Activated CD8-positive, alpha-beta T cell treated with anti-CD3 and anti-CD28 coated beads for 36 hours (primary cell): ENCODE measurements around the gene CLIP1. TPM values are rescaled to one million over a fixed set of nuclear protein-coding genes. Genes with fewer than 3 reads are reported as not detected.
A peak's percentile ranks its signal among the peaks of the same experiment; 100 is the strongest.

Experiments
- ATAC-seq: fragments of 200-7000 bp; cut with Tn5 transposase; one replicate; pipeline ENCODE4 v1.10.0; 2021; ENCODE audit warnings: mild to moderate bottlenecking, moderate library complexity
- CTCF ChIA-PET: fragments of 350-600 bp; sonication (Branson Sonifier 250); formaldehyde crosslinking; loops from one replicate; lab custom pipeline; 2021; ENCODE audit warnings: antibody characterized with exemption; lab: Charles Lee
- POLR2A ChIA-PET: fragments of 350-600 bp; sonication (Branson Sonifier 250); formaldehyde crosslinking; loops from one replicate; lab custom pipeline; 2021; ENCODE audit warnings: antibody characterized with exemption; lab: Charles Lee
- DNase-seq: peaks from one replicate; pipeline ENCODE4 v3.0.0-alpha.2; 2020
- H3K27ac Mint-ChIP-seq: one replicate; pipeline ENCODE4 v1.8.0; 2021; ENCODE audit warnings: mild to moderate bottlenecking, mixed read lengths
- H3K27me3 Mint-ChIP-seq: one replicate; pipeline ENCODE4 v1.8.0; 2021; ENCODE audit warnings: mixed read lengths
- H3K36me3 Mint-ChIP-seq: one replicate; pipeline ENCODE4 v1.8.0; 2021; ENCODE audit warnings: low read depth, mixed read lengths
- H3K4me1 Mint-ChIP-seq: one replicate; pipeline ENCODE4 v1.8.0; 2021; ENCODE audit warnings: low read depth, mixed read lengths
- H3K4me3 Mint-ChIP-seq: one replicate; pipeline ENCODE4 v1.8.0; 2021; ENCODE audit warnings: mild to moderate bottlenecking, moderate library complexity, mixed read lengths
- H3K9me3 Mint-ChIP-seq: one replicate; pipeline ENCODE4 v1.8.0; 2021; ENCODE audit warnings: mixed read lengths
- CTCF ChIP-seq: fragments of 200-600 bp; IDR thresholded peaks from one replicate; pipeline ENCODE4 v1.8.0; 2022; ENCODE audit warnings: antibody characterized with exemption, mild to moderate bottlenecking
- intact Hi-C: fragments of 100-400 bp; cut with micrococcal nuclease; formaldehyde crosslinking; loops from one replicate; pipeline ENCODE4 v1.10.0; 2022
- total RNA-seq, 2 experiments: library from RNA; stranded (reverse); gene quantifications; one replicate each; pipeline ENCODE4 v1.2.3, GENCODE V29; 2021

CLIP1 gene
- total RNA-seq, 2 experiments from 2014 or later: 29.4 to 32.4 TPM

GRCh38 chr12:122413516-122414404, 8.7 kb downstream of the CLIP1 start:
- no peak overlapping the region for H3K4me3 Mint-ChIP-seq
- H3K27ac Mint-ChIP-seq: peak overlapping the region; percentile 93
- POLR2A ChIA-PET: interaction anchor here (0.6 to 2.3 kb wide), 7 partner anchors 8 to 86 kb away, joined by 3 to 8 read pairs (median 4); partner anchors contain the start of genes CLIP1 and ZCCHC8
- peaks cover 34% of the 10 kb centered on the region for H3K4me1 Mint-ChIP-seq
- DNase-seq (no peak), ATAC-seq (no peak)
- TF ChIP-seq CTCF: no peak
- H3K27me3 Mint-ChIP-seq: no peaks in the 10 kb centered on the region
- H3K36me3 Mint-ChIP-seq: peaks cover 3% of the 10 kb centered on the region
- CTCF ChIA-PET: interaction anchor here (0.6 to 2.8 kb wide), 5 partner anchors 9 to 58 kb away, joined by 3 to 13 read pairs (median 5); partner anchors contain the start of gene CLIP1
- H3K9me3 Mint-ChIP-seq: no peaks in the 10 kb centered on the region
- intact Hi-C loops: no loop called here

- intact Hi-C loops: no loop called here
These were observed 9.5 kb downstream of the CLIP1 start for GRCh38 chr12:122412851-122413433.

GRCh38 chr12:122411537-122411936, 10.9 kb downstream of the CLIP1 start:
- H3K36me3 Mint-ChIP-seq: peaks cover 3% of the 10 kb centered on the region
- H3K27ac Mint-ChIP-seq: peak overlapping the region; percentile 69
- intact Hi-C loops: no loop called here
- H3K27me3 Mint-ChIP-seq: no peaks in the 10 kb centered on the region
- DNase-seq (no peak), ATAC-seq (no peak)
- POLR2A ChIA-PET: interaction anchor here (0.9 to 2.3 kb wide), 6 partner anchors 10 to 89 kb away, joined by 3 to 6 read pairs (median 4); partner anchors contain the start of gene ZCCHC8
- H3K9me3 Mint-ChIP-seq: no peaks in the 10 kb centered on the region
- H3K4me3 Mint-ChIP-seq: no peak overlapping the region
- CTCF ChIA-PET: interaction anchor here (0.7 to 2.8 kb wide), 3 partner anchors 8 to 60 kb away, joined by 3 to 13 read pairs (median 9); no protein-coding TSS in a partner anchor
- TF ChIP-seq CTCF: no peak
- H3K4me1 Mint-ChIP-seq: peaks cover 33% of the 10 kb centered on the region

More at GRCh38 chr12:122412851-122413433, 9.5 kb downstream of the CLIP1 start:
- Mint-ChIP-seq H3K27ac (peak overlapping the region; percentile 93), H3K9me3 (no peaks in the 10 kb centered on the region), H3K36me3 (peaks cover 3% of the 10 kb centered on the region), H3K27me3 (no peaks in the 10 kb centered on the region), H3K4me3 (peak overlapping the region; percentile 53), H3K4me1 (peaks cover 33% of the 10 kb centered on the region)
- no peak for TF ChIP-seq CTCF
- peak; percentile 82 for ATAC-seq
- ChIA-PET POLR2A (interaction anchor here (0.9 to 2.3 kb wide), 7 partner anchors 9 to 87 kb away, joined by 3 to 8 read pairs (median 4); partner anchors contain the start of genes CLIP1 and ZCCHC8), CTCF (interaction anchor here (0.7 to 2.8 kb wide), 5 partner anchors 9 to 122 kb away, joined by 4 to 13 read pairs (median 5); partner anchors contain the start of gene CLIP1)
- no peak for DNase-seq

- ChIA-PET POLR2A (no interaction called here), CTCF (interaction anchor here (1.0 to 1.4 kb wide), 3 partner anchors 45 to 64 kb away, joined by 4 to 8 read pairs (median 4); no protein-coding TSS in a partner anchor)
- H3K36me3 Mint-ChIP-seq: peaks cover 13% of the 10 kb centered on the region
- intact Hi-C loops: no loop called here
- H3K4me1 Mint-ChIP-seq: peaks cover 19% of the 10 kb centered on the region
- no peaks in the 10 kb centered on the region for H3K27me3 Mint-ChIP-seq
- ATAC-seq (no peak), DNase-seq (no peak)
- TF ChIP-seq CTCF: no peak
- H3K9me3 Mint-ChIP-seq: no peaks in the 10 kb centered on the region
- no peak overlapping the region for H3K4me3 Mint-ChIP-seq
- H3K27ac Mint-ChIP-seq: no peak overlapping the region
These were observed 15.3 kb downstream of the CLIP1 start for GRCh38 chr12:122407208-122407607.
